Mesenchymal stem cell (in vitro differentiated cells and primary cell): Measurements from ENCODE around the gene RNF113A. TPM values are rescaled to one million over a fixed set of nuclear protein-coding genes. Genes with fewer than 3 reads are reported as not detected.
A peak's percentile ranks its signal among the peaks of the same experiment; 100 is the strongest.

ENCODE experiments used
- DNase-seq: peaks from one replicate; pipeline ENCODE4 v3.0.0-alpha.2; 2013
- H2AFZ ChIP-seq: one replicate; pipeline ENCODE4 v1.6.1; 2013; ENCODE audit warnings: low read depth, mild to moderate bottlenecking, control low read depth, inconsistent platforms, low read length, moderate library complexity
- H2AK5ac ChIP-seq: 2 replicates; pipeline ENCODE4 v1.6.1; 2013; ENCODE audit warnings: low read length, moderate library complexity, mild to moderate bottlenecking, inconsistent platforms; ENCODE audit not compliant: severe bottlenecking
- H2BK120ac ChIP-seq: one replicate; pipeline ENCODE4 v1.6.1; 2013; ENCODE audit warnings: low read depth, mild to moderate bottlenecking, inconsistent platforms, low read length, moderate library complexity
- H2BK12ac ChIP-seq, 2 experiments: one replicate each; pipeline ENCODE4 v1.6.1; 2013; ENCODE audit warnings: inconsistent platforms in 2 of 2, low read length in 2 of 2, mild to moderate bottlenecking in 2 of 2, moderate library complexity in 2 of 2, control low read depth in 1 of 2
- H2BK15ac ChIP-seq: one replicate; pipeline ENCODE4 v1.6.1; 2013; ENCODE audit warnings: mild to moderate bottlenecking, low read depth, inconsistent platforms; ENCODE audit not compliant: poor library complexity, severe bottlenecking
- H2BK5ac ChIP-seq: 2 replicates; pipeline ENCODE4 v1.6.1; 2013; ENCODE audit warnings: low read depth, mild to moderate bottlenecking, low read length, control low read depth, inconsistent platforms; ENCODE audit not compliant: poor library complexity, severe bottlenecking
- H3K14ac ChIP-seq, 2 experiments: one replicate each; pipeline ENCODE4 v1.6.1; 2013; ENCODE audit warnings: inconsistent platforms in 2 of 2, low read length in 2 of 2, control low read depth in 1 of 2, mild to moderate bottlenecking in 1 of 2, moderate library complexity in 1 of 2
- H3K18ac ChIP-seq, 2 experiments: one replicate each; pipeline ENCODE4 v1.6.1; 2013; ENCODE audit warnings: inconsistent platforms in 2 of 2, low read length in 2 of 2, control low read depth in 1 of 2, low read depth in 1 of 2, mild to moderate bottlenecking in 1 of 2
- H3K23ac ChIP-seq, 2 experiments: one replicate each; pipeline ENCODE4 v1.6.1; 2013; ENCODE audit warnings: inconsistent platforms in 2 of 2, low read length in 2 of 2, mild to moderate bottlenecking in 2 of 2, moderate library complexity in 2 of 2, control low read depth in 1 of 2
- H3K27ac ChIP-seq: 2 replicates; pipeline ENCODE4 v1.5.1; 2013; ENCODE audit warnings: mild to moderate bottlenecking, moderate library complexity, low read length, control low read depth, inconsistent platforms; ENCODE audit not compliant: poor library complexity, severe bottlenecking
- H3K27me3 ChIP-seq, 2 experiments: 2 replicates each; pipeline versions ENCODE4 v1.6.1 to v1.7.0; 2013; ENCODE audit warnings: low read length in 2 of 2, mild to moderate bottlenecking in 2 of 2, moderate library complexity in 2 of 2, control low read depth in 1 of 2, inconsistent platforms in 1 of 2; ENCODE audit not compliant: control insufficient read depth in 1 of 2, insufficient read depth in 1 of 2
- H3K36me3 ChIP-seq, 2 experiments: 2 replicates each; pipeline versions ENCODE4 v1.6.1 to v1.7.0; 2013; ENCODE audit warnings: low read length in 2 of 2, control low read depth in 1 of 2, inconsistent platforms in 1 of 2, low read depth in 1 of 2, mild to moderate bottlenecking in 1 of 2; ENCODE audit not compliant: insufficient read depth in 2 of 2, control insufficient read depth in 1 of 2
- H3K4ac ChIP-seq, 2 experiments: one replicate each; pipeline ENCODE4 v1.6.1; 2013; ENCODE audit warnings: inconsistent platforms in 2 of 2, low read length in 2 of 2, mild to moderate bottlenecking in 2 of 2, moderate library complexity in 2 of 2, control low read depth in 1 of 2, low read depth in 1 of 2
- H3K4me1 ChIP-seq: 2 replicates; pipeline ENCODE4 v1.6.1; 2013; ENCODE audit warnings: low read depth, low read length, control low read depth; ENCODE audit not compliant: control insufficient read depth, insufficient read depth
- H3K4me2 ChIP-seq: 2 replicates; pipeline ENCODE4 v1.6.1; 2013; ENCODE audit warnings: low read length, mild to moderate bottlenecking, inconsistent platforms; ENCODE audit not compliant: poor library complexity, severe bottlenecking
- H3K4me3 ChIP-seq, 2 experiments: 2 replicates each; pipeline versions ENCODE4 v1.5.1 to v1.7.0; 2013; ENCODE audit warnings: low read length in 2 of 2, mild to moderate bottlenecking in 2 of 2, control low read depth in 1 of 2, low read depth in 1 of 2; ENCODE audit not compliant: insufficient read depth in 1 of 2
- H3K79me1 ChIP-seq: replicated peaks from 2 replicates; pipeline ENCODE4 v1.6.1; 2013; ENCODE audit warnings: mild to moderate bottlenecking, control low read depth, low read length, inconsistent platforms; ENCODE audit not compliant: poor library complexity, severe bottlenecking
- H3K9ac ChIP-seq: 2 replicates; pipeline ENCODE4 v1.7.0; 2013; ENCODE audit warnings: mild to moderate bottlenecking, low read length, moderate library complexity
- H3K9me3 ChIP-seq: 2 replicates; pipeline ENCODE4 v1.7.0; 2013; ENCODE audit warnings: mild to moderate bottlenecking, low read length; ENCODE audit not compliant: control insufficient read depth
- H4K8ac ChIP-seq: one replicate; pipeline ENCODE4 v1.6.1; 2013; ENCODE audit warnings: inconsistent platforms, mild to moderate bottlenecking, low read length, moderate library complexity
- H4K91ac ChIP-seq: one replicate; pipeline ENCODE4 v1.6.1; 2013; ENCODE audit warnings: mild to moderate bottlenecking, low read length, inconsistent platforms
- WGBS: methylation state at CpG from one replicate; pipeline ENCODE4 v1.1.7; 2013; ENCODE audit warnings: mixed read lengths; 5-methylcytosine and 5-hydroxymethylcytosine counted together
- polyA plus RNA-seq, 2 experiments: library from polyadenylated mRNA; stranded (reverse); fragments of 200-250 nt; gene quantifications; one replicate each; pipeline ENCODE4 v1.2.3, GENCODE V29; 2013

Gene RNF113A
- 20.2 TPM for polyA plus RNA-seq (2013, experiment 1 of 2)
- 21.3 TPM for polyA plus RNA-seq (2013, experiment 2 of 2)

- Histone ChIP-seq H4K91ac (peak within 1 kb of the TSS; percentile 27), H3K4me1 (no peaks in the 10 kb centered on the region), H3K4me3 (peak within 1 kb of the TSS; percentile 67 to 90), H3K9me3 (no peaks in the 10 kb centered on the region), H3K27me3 (no peaks in the 10 kb centered on the region), H2BK5ac (no peak within 1 kb of the TSS), H3K4ac (peak within 1 kb of the TSS in 1 of 2 experiments; percentile 75), H4K8ac (no peak within 1 kb of the TSS), H2BK12ac (no peak within 1 kb of the TSS), H3K23ac (no peak within 1 kb of the TSS), H3K79me1 (no peaks in the 10 kb centered on the region), H3K36me3 (peaks cover 0 to 8% of the 10 kb centered on the region in 2 experiments), H3K27ac (peak within 1 kb of the TSS; percentile 95), H3K9ac (peak within 1 kb of the TSS; percentile 99), H3K18ac (peak within 1 kb of the TSS; percentile 86 to 91), H3K4me2 (peak within 1 kb of the TSS; percentile 79), H3K14ac (peak within 1 kb of the TSS in 1 of 2 experiments; percentile 84), H2BK15ac (peak within 1 kb of the TSS; percentile 7), H2AFZ (peak within 1 kb of the TSS; percentile 42), H2BK120ac (peak within 1 kb of the TSS; percentile 19), H2AK5ac (no peak within 1 kb of the TSS)
- DNase-seq = peak; percentile 89
- 0% methylated on average over 32 of the region's 62 CpGs for WGBS
Measured at GRCh38 chrX:119871599-119872395, at the start of gene RNF113A, which contains the start of gene NDUFA1. RNF113A (minus strand) TSS chrX:119871733; CDS start chrX:119871613, 120 bp downstream. NDUFA1 (plus strand) TSS chrX:119871832; CDS start chrX:119871912, 80 bp downstream.

DNA sequence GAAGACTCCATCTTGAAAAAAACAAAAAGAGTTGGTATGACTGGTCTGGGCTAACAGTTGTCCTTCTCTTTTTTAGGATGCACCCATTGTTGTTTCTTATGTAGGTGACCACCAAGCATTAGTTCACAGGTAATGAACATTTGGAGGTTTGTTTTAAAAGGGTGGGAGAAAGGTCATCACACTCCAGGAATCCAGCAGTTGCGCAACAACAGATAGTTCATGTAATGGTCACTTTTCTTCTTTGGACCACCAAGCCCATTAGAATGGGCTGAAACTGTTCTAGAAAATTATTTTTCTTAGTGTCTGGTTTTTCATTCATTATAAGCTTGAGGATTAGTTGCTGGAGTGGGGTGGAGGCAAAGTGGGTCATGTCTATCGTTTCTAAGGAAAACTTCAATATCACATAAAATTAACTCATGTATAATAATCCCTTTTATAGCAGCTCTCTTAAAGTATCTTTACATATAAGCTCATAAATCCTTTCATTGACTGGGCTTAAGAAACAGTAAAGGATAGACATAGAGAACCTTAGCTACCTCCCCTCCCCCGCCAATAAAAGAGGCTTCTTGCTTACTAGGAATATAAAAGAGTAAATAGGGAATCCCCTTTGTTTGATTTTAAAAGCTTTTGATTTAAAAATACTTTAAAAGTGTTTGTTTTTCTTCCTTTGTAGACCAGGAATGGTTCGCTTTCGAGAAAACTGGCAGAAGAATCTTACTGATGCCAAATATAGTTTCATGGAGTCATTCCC, 48.5 kb upstream of the RNF113A start:
- no peaks in the 10 kb centered on the region for H3K79me1 ChIP-seq
- H3K14ac ChIP-seq = no peak overlapping the region
- peaks cover 2% of the 10 kb centered on the region in 2 experiments for H3K36me3 ChIP-seq
- H2BK120ac ChIP-seq = no peak overlapping the region
- no peak for DNase-seq
- no CpG with 5 or more reads among the region's 5 CpGs for WGBS
- H3K27me3 ChIP-seq = no peaks in the 10 kb centered on the region
- H3K18ac ChIP-seq = no peak overlapping the region
- no peak overlapping the region for H2BK15ac ChIP-seq
- H3K27ac ChIP-seq = no peak overlapping the region
- H3K23ac ChIP-seq = no peak overlapping the region
- H2AK5ac ChIP-seq = no peak overlapping the region
- H3K4me1 ChIP-seq = no peaks in the 10 kb centered on the region
- no peak overlapping the region for H2AFZ ChIP-seq
- H3K4me2 ChIP-seq = no peak overlapping the region
- H3K4me3 ChIP-seq = no peak overlapping the region
- H3K9ac ChIP-seq = no peak overlapping the region
- no peak overlapping the region for H3K4ac ChIP-seq
- no peak overlapping the region for H4K8ac ChIP-seq
- no peak overlapping the region for H2BK5ac ChIP-seq
- no peak overlapping the region for H2BK12ac ChIP-seq
- no peak overlapping the region for H4K91ac ChIP-seq
- no peaks in the 10 kb centered on the region for H3K9me3 ChIP-seq

GRCh38 chrX:119917877-119918276, 46.3 kb upstream of the RNF113A start:
- no peak overlapping the region for H2BK12ac ChIP-seq
- no peaks in the 10 kb centered on the region for H3K9me3 ChIP-seq
- H2BK15ac ChIP-seq = no peak overlapping the region
- H3K9ac ChIP-seq = no peak overlapping the region
- H3K79me1 ChIP-seq = no peaks in the 10 kb centered on the region
- no peak overlapping the region for H3K4me3 ChIP-seq
- no peak overlapping the region for H2BK120ac ChIP-seq
- no peak overlapping the region for H3K18ac ChIP-seq
- H3K4me1 ChIP-seq = no peaks in the 10 kb centered on the region
- no peak overlapping the region for H2AK5ac ChIP-seq
- H3K4ac ChIP-seq = no peak overlapping the region
- H3K27me3 ChIP-seq = no peaks in the 10 kb centered on the region
- H3K36me3 ChIP-seq = no peaks in the 10 kb centered on the region
- no peak overlapping the region for H2BK5ac ChIP-seq
- H3K14ac ChIP-seq = no peak overlapping the region
- no peak overlapping the region for H3K4me2 ChIP-seq
- DNase-seq = no peak
- 88% methylated on average over 2 of the region's 2 CpGs for WGBS
- no peak overlapping the region for H2AFZ ChIP-seq
- no peak overlapping the region for H3K27ac ChIP-seq
- no peak overlapping the region for H4K91ac ChIP-seq
- H4K8ac ChIP-seq = no peak overlapping the region
- H3K23ac ChIP-seq = no peak overlapping the region

DNA sequence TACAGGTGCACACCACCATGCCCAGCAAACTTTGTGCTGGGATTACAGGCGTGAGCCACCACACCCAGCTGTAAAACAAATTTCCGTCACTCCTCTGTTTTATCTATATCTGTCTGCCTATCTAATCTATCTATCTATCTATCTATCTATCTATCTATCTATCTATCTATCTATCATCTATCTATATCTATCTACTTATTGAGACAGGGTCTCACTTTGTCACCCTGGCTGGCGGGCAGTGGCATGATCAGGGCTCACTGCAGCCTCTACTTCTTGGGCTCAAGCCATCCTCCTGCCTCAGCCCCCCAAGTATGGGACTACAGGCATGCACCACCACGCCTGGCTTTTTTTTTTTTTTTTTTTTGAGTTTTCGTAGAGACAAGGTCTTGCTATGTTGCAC, 44.8 kb upstream of the RNF113A start:
- Histone ChIP-seq H2BK5ac (no peak overlapping the region), H3K4me1 (no peaks in the 10 kb centered on the region), H2BK120ac (no peak overlapping the region), H3K79me1 (no peaks in the 10 kb centered on the region), H3K23ac (no peak overlapping the region), H3K27ac (no peak overlapping the region), H3K18ac (no peak overlapping the region), H3K4me3 (no peak overlapping the region), H2AK5ac (no peak overlapping the region), H3K9me3 (no peaks in the 10 kb centered on the region), H3K4me2 (no peak overlapping the region), H3K27me3 (no peaks in the 10 kb centered on the region), H2AFZ (no peak overlapping the region), H3K4ac (no peak overlapping the region), H2BK12ac (no peak overlapping the region), H3K9ac (no peak overlapping the region), H3K36me3 (no peaks in the 10 kb centered on the region), H4K91ac (no peak overlapping the region), H3K14ac (no peak overlapping the region), H2BK15ac (no peak overlapping the region), H4K8ac (no peak overlapping the region)
- no peak for DNase-seq
- WGBS = 90% methylated on average over 4 of the region's 5 CpGs
